NCI-H128 (cell line): ENCODE measurements around the gene HEPHL1.
"Not testable (repeated sequence)": the region's sequence is repeated elsewhere in the genome, so short reads cannot be mapped to it uniquely, and the experiment has no call there.

Experiments
- DNase-seq: peaks from one replicate; lab custom pipeline; 2025; ENCODE audit not compliant: unreplicated experiment; lab: John Stamatoyannopoulos, UW

Gene HEPHL1

DNA sequence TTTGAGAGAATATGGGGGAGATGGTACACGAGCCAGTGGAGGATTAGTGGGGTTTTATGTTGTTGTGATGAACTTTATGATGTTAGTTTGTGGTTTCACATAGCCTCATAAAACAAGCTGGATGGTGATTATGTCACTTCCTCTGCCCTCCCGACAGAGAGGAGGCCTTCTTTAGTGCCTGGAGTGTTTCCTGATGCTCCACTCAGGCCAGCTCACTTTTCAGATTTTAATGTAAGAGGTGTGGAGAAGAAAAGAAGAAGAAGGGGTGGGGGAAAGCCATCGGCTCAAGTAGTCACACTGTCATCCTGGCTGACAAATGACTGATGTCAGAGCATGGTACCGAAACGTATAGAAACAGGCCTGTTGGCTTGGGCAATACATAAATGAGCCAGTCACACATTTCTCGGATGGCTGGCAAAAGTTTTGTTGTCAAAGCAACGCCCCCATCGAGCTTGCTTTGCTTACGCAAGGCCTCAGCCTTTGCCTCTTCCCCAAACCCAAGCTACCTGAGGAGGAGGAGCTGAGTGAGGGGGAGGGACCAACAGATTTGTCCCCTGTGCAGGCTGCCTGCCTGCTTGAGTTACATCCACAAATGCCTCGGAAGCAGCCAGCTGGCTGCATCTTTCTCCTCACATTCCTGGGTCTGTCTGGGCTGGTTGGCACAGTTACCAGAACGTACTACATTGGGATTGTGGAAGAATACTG is at the start of gene HEPHL1:
Gene HEPHL1, plus strand, starts transcription at position 578 of the 705 bp plus-strand sequence. Its CDS starts 15 bp downstream, at position 593.
- DNase-seq = no peak

DNA sequence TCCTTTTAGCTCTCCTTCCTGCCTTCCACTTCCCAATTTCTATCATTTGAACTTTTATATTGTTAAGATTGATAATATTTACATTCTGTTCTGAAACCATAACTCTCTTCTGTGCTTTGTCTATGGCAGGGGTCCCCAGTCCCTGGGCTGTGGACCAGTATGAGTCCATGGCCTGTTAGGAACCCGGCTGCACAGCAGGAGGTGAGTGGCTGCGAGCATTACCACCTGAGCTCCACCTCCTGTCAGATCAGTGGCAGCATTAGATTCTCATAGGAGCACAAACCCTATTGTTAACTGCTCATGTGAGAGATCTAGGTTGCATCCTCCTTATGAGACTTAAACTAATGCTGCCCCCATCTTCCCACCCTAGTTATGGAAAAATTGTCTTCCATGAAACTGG is 48.4 kb upstream of the HEPHL1 start:
- no peak for DNase-seq

GRCh38 chr11:93973322-93974051 is 47.7 kb upstream of the HEPHL1 start:
- not testable (repeated sequence) for DNase-seq

GRCh38 chr11:93974759-93975158 is 46.4 kb upstream of the HEPHL1 start:
- no peak for DNase-seq

DNA sequence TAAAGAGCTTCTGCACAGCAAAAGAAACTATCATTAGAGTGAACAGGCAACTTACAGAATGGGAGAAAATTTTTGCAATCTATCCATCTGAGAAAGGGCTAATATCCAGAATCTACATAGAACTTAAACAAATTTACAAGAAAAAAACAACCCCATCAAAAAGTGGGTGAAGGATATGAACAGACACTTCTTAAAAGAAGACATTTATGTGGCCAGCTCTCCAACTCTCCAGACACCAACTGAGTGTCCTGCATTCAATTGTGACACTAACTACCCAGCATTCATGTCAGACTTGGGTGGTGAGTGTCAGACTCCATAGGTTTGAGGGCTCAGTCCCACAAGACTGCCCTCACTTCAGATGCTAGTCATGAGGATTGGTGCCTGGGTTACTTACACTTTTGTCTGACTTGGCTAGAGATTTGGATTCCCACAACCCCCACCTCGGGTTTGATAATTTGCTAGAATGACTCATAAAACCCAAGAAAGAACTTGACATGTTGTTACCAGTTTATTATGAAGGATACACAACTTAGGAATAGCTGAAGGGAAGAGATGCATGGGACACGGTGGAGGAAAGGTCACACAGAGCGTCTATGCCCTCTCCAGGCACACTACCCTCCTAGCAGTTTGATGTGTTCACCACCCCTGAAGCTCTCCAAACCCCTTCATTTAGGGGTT is 44.4 kb upstream of the HEPHL1 start:
- not testable (repeated sequence) for DNase-seq

GRCh38 chr11:93983542-93984195 is 37.5 kb upstream of the HEPHL1 start:
- no peak for DNase-seq

GRCh38 chr11:93984196-93984567 is 37.0 kb upstream of the HEPHL1 start:
- DNase-seq = no peak

GRCh38 chr11:93984936-93985335 is 36.2 kb upstream of the HEPHL1 start:
- DNase-seq = no peak

GRCh38 chr11:93986716-93987115 is 34.4 kb upstream of the HEPHL1 start:
- no peak for DNase-seq

DNA sequence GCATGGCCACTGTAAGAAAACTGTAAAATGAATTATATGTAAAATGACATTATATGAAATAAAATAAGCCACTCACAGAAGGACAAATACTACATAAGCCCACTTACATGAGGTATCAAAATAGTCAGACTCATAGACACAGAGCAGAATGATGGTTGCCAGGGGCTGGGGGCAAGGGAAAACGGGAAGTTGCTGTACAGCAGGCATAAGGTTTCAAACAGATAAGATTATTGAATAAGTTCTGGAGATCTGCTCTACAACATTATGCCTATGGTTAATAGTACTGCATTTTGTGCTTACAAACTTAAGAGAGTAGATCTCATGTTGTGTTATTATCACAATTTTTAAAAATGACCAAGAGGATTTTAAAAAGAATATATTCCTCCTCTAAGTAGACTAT is 32.7 kb upstream of the HEPHL1 start:
- no peak for DNase-seq

GRCh38 chr11:93988912-93989311 is 32.2 kb upstream of the HEPHL1 start:
- DNase-seq = no peak

DNA sequence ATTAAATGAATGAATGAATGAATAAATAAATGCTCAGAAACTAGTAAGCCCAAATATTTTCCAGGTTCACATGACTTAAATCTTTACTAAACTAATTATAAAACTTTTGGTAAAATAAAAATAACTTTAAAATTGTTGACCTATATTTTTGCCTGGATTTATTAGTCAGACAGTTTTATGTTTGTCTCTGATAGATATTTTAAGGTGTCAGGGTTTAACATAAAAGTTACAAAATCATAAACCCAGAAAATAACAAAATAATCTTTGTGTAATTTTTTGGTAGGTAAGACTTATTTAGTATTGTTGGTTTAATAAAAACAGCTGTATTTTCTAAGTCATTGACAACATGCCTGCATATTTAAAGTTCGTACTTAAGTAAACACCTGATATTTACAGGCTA is 27.4 kb upstream of the HEPHL1 start:
- no peak for DNase-seq

GRCh38 chr11:93997741-93998140 is 23.4 kb upstream of the HEPHL1 start:
- DNase-seq = no peak

- DNase-seq = no peak
Measured at GRCh38 chr11:94000659-94001058, 20.5 kb upstream of the HEPHL1 start.

DNA sequence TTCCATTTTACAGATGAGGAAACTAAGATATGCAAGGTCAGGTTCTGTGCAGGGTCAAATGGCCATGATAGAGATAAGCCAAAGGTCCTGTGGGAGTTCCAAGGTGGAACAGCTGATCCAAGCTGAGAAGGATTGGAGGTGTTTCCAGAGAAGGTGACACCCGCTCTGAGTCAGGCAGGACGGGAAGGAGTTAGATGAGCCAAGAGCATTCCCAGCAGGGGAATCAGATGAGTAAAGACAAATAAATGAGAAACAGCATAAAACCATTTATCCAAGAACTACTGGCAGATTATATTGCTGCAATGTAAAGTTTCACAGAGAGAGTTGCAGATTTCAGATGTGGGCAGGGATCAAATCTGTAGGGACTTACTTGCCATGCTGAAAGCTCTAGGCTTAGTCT is 18.9 kb upstream of the HEPHL1 start:
- no peak for DNase-seq

GRCh38 chr11:94007426-94007825 is 13.7 kb upstream of the HEPHL1 start:
- no peak for DNase-seq

DNA sequence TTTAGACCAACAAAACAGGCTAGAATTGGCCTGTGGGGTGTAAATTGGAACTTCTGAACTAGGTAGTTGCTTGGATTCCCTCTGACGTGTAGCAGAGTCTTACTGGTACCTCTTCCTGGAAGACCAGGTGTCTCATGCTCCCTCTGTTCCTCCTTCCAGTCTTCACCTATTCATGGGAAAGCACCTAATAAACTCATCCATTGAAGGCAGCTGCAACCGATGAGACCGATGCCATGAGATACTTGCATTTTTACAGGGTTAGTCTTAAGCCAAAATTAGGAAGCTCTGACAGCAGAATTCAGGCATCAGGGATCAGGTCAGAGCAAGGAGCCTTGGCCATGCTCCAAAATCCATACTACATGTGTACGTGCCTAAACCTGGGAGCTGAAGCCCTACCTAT is 13.2 kb upstream of the HEPHL1 start:
- no peak for DNase-seq

- no peak for DNase-seq
Measured at GRCh38 chr11:94010136-94010535, 11.0 kb upstream of the HEPHL1 start.

DNA sequence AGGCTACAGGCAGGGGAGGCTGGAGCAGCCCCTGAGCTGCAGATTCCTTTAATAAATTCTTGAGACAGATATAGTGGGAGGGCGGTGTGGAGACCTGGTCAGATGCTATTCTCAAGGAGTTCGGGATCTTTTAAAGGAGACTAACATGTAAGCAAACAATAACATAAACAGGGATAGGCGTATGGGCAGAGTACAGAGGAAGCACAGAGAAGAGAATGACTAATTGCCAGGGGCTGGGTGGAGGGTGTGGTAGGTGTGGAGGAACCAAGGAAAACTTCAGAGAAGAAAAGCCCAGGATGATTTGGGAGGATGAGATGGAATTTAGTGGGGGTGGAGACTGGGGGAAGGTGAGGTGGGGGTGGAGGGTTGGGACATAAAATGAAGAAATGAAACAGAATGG is 9.7 kb upstream of the HEPHL1 start:
- DNase-seq = no peak

DNA sequence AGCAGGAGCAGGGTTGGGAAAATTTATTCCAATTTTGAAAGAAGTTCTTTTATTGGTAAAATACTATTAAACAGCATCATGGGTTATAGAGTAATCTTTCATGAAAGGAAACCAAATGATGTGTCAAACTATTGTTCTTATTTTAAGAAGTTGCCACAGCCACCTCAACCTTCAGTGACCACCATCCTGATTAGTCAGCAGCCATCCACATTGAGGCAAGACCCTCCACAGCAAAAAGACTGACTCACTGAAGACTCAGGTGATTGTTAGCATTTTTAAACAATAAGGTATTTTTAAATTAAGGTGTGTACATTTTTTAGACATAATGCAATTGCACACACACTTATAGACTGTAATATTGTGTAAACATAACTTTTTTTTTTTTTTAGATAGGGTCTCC is 3.7 kb upstream of the HEPHL1 start:
- no peak for DNase-seq

GRCh38 chr11:94018721-94019120 is 2.4 kb upstream of the HEPHL1 start:
- DNase-seq = no peak

DNA sequence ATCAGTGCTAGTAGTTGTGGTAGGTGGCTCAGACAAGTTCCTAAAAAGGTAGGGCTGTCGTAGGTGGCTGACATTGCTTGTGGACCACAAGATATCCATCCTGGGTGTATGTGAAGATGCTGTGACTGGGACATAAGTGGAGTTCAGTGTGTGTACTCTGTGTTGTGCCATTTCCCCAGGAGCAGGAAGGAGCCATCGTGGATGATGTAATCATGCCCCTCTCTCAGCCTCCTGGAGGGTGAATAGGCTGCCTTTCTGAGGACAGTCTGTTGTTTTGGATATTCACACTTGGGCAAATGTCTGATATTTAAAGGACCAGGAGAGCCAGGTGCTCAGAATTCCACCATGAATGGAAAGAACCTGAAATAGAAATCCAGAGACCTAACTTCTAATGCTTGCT is 2.7 kb downstream of the HEPHL1 start:
- no peak for DNase-seq
